SK-N-MC (cell line): Measurements from ENCODE around the gene TRIM71.

Source experiments
- DNase-seq: peaks from one replicate; pipeline ENCODE4 v3.0.0-alpha.2; 2011; ENCODE audit warnings: low read depth, low spot score
- H3K27ac ChIP-seq: fragments of 200-600 bp; sonication (generic); 2 replicates; pipeline ENCODE4 v1.5.1; 2016; ENCODE audit warnings: mixed run types
- H3K36me3 ChIP-seq: fragments of 200-600 bp; sonication (generic); 2 replicates; pipeline ENCODE4 v1.6.1; 2017; ENCODE audit warnings: antibody characterized with exemption, low read length, mixed read lengths; ENCODE audit not compliant: insufficient read depth
- H3K4me3 ChIP-seq: fragments of 200-600 bp; sonication (generic); 2 replicates; pipeline ENCODE4 v1.5.1; 2016
- H3K9ac ChIP-seq: fragments of 200-600 bp; sonication (generic); 2 replicates; pipeline ENCODE4 v1.8.0; 2017; ENCODE audit warnings: mixed run types, mixed read lengths; ENCODE audit not compliant: insufficient read length
- H3K9me3 ChIP-seq: fragments of 200-600 bp; sonication (generic); 2 replicates; pipeline ENCODE4 v1.6.1; 2017; ENCODE audit warnings: low read depth, mild to moderate bottlenecking, antibody characterized with exemption, low read length, moderate library complexity, mixed read lengths
- EZH2 ChIP-seq: fragments of 200-600 bp; sonication (generic); IDR thresholded peaks from one replicate; pipeline ENCODE4 v1.6.1; 2017; ENCODE audit warnings: antibody characterized with exemption
- FOXP2 ChIP-seq: optimal IDR thresholded peaks from 2 replicates; pipeline ENCODE3; 2011; ENCODE audit warnings: mild to moderate bottlenecking, moderate library complexity; ENCODE audit not compliant: insufficient read depth; ENCODE audit errors: extremely low read length, control extremely low read depth
- POLR2AphosphoS5 ChIP-seq: IDR thresholded peaks from 2 replicates; pipeline ENCODE4 v1.6.1; 2012; ENCODE audit warnings: mild to moderate bottlenecking, low read depth, low read length, borderline replicate concordance

The TRIM71 gene

DNA sequence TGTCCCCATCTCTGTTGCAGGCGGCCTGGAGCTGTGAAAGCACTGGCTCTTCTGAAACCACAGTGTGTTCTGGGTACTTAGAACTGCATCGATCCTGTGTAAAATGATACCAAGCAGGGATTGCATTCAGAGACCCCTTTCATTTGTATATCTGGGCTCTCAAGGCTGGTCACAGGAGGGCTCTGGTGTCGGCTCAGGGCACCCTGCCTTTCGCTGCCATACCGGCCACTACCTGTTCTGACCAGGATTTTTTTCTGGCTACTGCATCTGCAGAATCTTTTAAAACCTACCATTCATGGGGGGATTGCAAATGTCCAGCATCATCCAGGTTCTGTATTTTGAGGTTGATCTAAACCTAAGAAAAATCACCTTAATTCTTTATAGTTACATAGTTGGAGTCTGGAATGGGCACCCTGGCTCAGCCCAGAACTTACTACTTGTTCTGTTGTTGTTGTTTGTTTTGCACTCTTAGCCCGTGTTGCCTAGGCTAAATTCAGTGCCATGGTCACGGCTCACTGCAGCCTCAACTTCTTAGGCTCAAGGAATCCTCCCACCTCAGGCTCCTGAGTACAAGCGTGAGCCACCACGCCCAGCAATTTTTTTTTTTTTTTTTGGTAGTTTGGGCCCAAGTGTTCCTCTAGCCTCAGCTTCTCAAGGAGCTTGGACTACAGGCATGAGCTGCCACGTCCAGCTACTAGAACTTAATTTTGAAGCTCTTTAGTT is 52.7 kb downstream of the TRIM71 start:
- no peak overlapping the region for H3K27ac ChIP-seq
- H3K36me3 ChIP-seq, result no peaks in the 10 kb centered on the region
- H3K4me3 ChIP-seq, result no peak overlapping the region
- H3K9me3 ChIP-seq, result no peaks in the 10 kb centered on the region
- DNase-seq, result no peak
- H3K9ac ChIP-seq, result no peak overlapping the region
- TF ChIP-seq EZH2, result no peak
- no peak for TF ChIP-seq FOXP2
- TF ChIP-seq POLR2AphosphoS5, result no peak

DNA sequence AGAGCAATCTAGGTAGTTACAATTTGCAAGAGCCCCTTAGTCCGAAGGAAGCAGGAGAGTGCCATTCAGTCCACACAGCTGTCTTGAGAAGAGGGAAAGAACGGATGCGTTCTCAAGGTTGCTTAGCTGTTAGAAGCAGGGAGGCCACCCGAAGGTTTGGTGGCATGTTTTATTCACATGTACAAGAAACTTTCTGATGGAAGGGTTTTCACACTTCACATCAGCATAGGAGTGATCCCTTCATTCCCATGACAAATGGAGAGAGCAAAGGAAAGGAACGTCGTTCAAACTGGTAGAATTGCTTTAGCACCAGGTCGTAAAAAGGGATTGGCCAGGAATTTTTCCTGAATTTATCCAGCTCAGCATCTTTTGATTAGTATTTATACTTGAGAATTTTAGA is 53.5 kb downstream of the TRIM71 start:
- no peak for DNase-seq
- Histone ChIP-seq H3K9me3 (no peaks in the 10 kb centered on the region), H3K9ac (no peak overlapping the region), H3K36me3 (no peaks in the 10 kb centered on the region), H3K4me3 (no peak overlapping the region), H3K27ac (no peak overlapping the region)
- TF ChIP-seq FOXP2, result no peak
- TF ChIP-seq POLR2AphosphoS5, result no peak

DNA sequence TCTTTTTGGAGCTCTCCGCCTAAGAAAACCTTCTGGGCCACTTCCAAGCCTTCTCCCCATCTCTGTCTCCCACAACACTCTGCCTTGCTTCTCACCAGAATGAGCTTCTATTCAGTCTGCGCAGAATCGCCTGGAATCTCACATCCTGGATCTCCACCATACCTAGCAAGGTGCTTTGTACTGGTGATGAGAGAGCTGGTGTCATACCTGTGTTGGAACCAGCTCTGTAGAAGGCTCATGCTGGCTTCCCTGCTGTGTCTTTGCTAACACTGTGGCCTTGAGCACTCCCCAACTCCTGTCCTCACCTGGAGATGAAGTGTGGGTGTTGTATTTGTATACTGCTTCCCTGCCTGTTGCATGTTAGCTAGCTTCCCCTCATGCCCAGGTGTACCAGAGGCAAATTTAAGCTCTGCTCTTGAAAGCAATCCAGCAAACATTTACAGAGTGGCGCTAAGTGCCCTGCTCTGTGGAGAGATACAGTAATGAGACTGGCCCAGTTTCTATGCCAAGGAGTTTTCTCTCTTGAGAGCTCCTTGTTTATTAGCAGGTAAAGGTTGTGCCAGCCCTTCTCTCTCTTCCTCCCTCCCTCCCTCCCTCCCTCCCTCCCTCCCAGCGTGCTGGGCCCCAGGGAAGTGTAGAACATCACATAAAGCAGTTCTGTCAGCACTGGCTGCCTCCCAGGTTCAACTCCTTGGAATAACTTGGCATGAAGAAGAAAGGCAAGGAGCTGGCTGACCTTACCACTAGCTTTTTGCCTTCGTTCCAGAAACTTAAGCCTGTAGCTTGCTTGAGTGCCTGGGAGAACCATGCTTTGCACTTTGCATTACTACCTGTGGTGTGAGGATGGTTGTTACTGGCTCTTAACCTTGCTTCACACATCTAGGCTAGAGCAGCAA is 54.9 kb downstream of the TRIM71 start:
- no peak for TF ChIP-seq EZH2
- no peak for TF ChIP-seq POLR2AphosphoS5
- TF ChIP-seq FOXP2, result no peak
- Histone ChIP-seq H3K9me3 (no peaks in the 10 kb centered on the region), H3K9ac (no peak overlapping the region), H3K4me3 (no peak overlapping the region), H3K36me3 (no peaks in the 10 kb centered on the region), H3K27ac (no peak overlapping the region)
- no peak for DNase-seq

DNA sequence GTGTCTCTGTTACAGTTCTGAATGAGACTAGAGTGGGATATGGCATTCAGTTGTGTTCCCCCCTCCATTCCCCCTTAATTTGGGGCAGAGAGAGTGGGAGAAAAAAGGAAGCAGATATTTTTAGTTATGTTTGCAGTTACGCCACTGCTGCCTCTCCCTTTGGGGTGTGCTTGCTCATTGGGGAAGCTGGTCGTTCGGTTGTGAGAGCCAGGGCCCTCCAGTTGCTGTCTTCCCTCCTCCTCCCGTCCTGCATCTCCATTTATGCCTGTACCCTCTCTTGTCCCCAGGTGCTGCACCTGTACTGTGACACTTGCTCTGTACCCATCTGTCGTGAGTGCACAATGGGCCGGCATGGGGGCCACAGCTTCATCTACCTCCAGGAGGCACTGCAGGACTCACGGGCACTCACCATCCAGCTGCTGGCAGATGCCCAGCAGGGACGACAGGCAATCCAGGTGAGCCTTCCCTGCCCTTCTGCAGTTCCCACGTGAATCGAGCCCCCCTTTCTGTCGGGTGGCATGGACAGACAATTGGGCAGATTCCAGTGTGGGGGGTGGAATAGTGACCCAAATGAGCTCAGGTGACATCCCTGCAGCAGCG is 55.8 kb downstream of the TRIM71 start:
- no peak for TF ChIP-seq FOXP2
- no peak for TF ChIP-seq EZH2
- TF ChIP-seq POLR2AphosphoS5, result no peak
- H3K36me3 ChIP-seq, result no peaks in the 10 kb centered on the region
- no peak overlapping the region for H3K4me3 ChIP-seq
- no peaks in the 10 kb centered on the region for H3K9me3 ChIP-seq
- no peak overlapping the region for H3K27ac ChIP-seq
- H3K9ac ChIP-seq, result no peak overlapping the region
- DNase-seq, result no peak

DNA sequence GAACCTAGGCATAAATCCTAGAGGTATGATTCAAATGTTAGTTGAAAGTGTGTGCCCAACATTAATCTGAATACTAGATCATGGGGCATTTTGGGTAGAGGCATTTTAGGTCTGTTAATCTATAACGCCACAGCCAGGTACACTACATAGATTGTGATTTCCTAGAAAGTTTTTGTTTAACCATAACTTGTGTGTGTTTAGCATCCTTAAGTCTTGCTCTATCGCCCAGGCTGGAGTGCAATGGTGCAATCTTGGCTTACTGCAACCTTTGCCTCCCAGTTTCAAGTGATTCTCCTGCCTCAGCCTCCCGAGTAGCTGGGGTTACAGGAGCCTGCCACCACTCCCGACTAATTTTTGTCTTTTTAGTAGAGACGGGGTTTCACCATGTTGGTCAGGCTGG is 59.1 kb downstream of the TRIM71 start:
- DNase-seq, result no peak
- TF ChIP-seq FOXP2 (no peak), EZH2 (no peak), POLR2AphosphoS5 (no peak)
- no peaks in the 10 kb centered on the region for H3K36me3 ChIP-seq
- no peak overlapping the region for H3K27ac ChIP-seq
- H3K9ac ChIP-seq, result no peak overlapping the region
- H3K9me3 ChIP-seq, result no peaks in the 10 kb centered on the region
- H3K4me3 ChIP-seq, result no peak overlapping the region

DNA sequence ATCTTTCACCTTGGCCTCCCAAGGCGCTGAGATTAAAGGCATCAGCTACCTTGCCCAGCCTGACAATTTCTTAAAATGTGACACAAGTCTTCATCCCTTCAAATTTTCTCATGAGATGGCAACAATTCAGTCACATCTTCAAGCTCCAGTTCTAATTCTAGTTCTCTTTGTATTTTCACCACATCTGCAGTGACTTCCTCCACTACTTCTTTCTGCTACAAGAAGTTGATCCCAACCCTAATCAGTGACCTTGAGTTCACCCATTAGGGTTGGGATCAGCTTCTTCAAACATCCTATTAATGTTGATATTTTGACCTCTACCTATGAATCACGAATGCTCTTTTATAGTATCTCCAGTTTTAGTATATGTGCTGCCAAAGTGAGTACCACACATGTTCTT is 59.8 kb downstream of the TRIM71 start:
- Histone ChIP-seq H3K36me3 (no peaks in the 10 kb centered on the region), H3K27ac (no peak overlapping the region), H3K9me3 (no peaks in the 10 kb centered on the region), H3K9ac (no peak overlapping the region), H3K4me3 (no peak overlapping the region)
- DNase-seq, result no peak
- no peak for TF ChIP-seq FOXP2
- TF ChIP-seq EZH2, result no peak
- TF ChIP-seq POLR2AphosphoS5, result no peak

DNA sequence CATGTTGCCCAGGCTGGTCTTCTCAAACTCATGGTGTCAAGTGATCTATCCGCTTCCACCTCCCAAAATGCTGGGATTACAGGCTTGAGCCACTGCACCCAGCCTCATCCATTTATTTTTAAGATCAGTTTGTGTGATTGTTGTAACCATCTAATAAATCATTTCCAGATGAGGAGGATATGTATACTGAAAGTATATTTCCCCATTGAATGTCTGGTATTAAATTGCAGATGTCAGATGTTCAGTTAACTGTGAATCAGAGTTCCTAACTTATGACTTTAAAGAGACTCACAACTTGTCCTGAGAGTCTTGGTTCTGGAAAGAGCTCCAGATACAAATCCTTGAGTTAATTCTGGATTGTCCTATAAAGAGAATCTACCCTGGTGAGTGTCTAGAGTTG is 62.4 kb downstream of the TRIM71 start:
- DNase-seq, result no peak
- H3K36me3 ChIP-seq, result no peaks in the 10 kb centered on the region; the same call in 1 of the 2 replicates

DNA sequence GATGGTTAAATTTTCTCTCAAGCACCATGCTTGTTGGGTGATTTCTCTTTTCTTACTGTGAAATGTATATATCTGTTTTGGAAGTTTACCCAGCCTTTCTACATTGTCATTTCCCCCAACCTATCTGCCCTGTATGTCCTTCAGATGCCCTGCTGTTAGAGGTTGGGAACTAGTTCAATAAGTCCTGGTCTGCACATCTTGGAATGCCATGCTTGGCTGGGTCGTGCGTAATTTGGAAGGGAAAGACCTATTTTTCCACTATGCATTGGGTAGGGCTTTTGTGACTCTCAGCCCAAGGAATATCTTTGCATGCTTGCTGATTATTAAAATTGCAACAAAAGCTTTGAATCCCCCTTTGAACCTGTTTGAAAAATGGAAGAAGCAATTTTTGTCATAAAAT is 63.8 kb downstream of the TRIM71 start:
- TF ChIP-seq FOXP2 (no peak), EZH2 (no peak), POLR2AphosphoS5 (no peak)
- Histone ChIP-seq H3K4me3 (no peak overlapping the region), H3K9me3 (no peaks in the 10 kb centered on the region), H3K36me3 (no peaks in the 10 kb centered on the region; the same call in 1 of the 2 replicates), H3K27ac (no peak overlapping the region), H3K9ac (no peak overlapping the region)
- DNase-seq, result no peak

More for the DNA sequence above, 62.4 kb downstream of the TRIM71 start:
- no peak overlapping the region for H3K27ac ChIP-seq
- TF ChIP-seq EZH2 (no peak), FOXP2 (no peak), POLR2AphosphoS5 (no peak)
- no peak overlapping the region for H3K9ac ChIP-seq
- no peak overlapping the region for H3K4me3 ChIP-seq
- H3K9me3 ChIP-seq, result no peaks in the 10 kb centered on the region
